NCI-H345 treated with DMSO at 0.1 percent for 48 hours (cell line): ENCODE data around the gene SFTPA1.
"Not testable (repeated sequence)": the region's sequence is repeated elsewhere in the genome, so short reads cannot be mapped to it uniquely, and the experiment has no call there.

Source experiments
- DNase-seq: peaks from one replicate; lab custom pipeline; 2025; ENCODE audit not compliant: unreplicated experiment; lab: John Stamatoyannopoulos, UW

The SFTPA1 gene

DNA sequence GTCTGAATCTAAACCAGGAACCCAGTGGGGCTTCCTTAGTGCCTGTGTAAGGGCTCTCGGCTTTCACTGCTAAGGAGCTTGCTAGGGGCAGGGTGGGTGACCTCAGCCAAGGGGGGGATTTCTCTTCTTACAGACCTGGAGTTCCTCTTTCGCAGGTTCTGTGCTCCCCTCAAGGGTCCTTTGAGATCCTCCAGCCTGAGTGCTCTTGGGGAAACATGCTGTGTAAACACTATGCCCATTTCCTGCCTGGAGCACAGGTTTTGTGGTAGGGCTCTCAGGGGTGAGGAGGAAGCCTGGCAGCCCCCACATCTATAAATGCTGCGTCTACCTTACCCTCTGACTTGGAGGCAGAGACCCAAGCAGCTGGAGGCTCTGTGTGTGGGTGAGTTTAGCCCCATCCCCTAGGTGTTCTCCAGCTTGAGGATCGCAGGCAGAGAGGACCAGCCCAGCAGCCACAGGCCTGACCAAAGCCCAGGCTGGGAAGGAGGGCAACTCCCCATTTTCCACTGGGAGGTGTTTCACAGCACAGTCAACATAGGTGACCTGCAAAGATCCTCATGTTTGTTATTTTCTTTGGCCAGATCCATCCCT is at the start of gene SFTPA1:
SFTPA1 (plus strand) TSS at position 339 of the 591 bp plus-strand sequence. CDS start 887 bp downstream, outside the sequence.
- no peak for DNase-seq

DNA sequence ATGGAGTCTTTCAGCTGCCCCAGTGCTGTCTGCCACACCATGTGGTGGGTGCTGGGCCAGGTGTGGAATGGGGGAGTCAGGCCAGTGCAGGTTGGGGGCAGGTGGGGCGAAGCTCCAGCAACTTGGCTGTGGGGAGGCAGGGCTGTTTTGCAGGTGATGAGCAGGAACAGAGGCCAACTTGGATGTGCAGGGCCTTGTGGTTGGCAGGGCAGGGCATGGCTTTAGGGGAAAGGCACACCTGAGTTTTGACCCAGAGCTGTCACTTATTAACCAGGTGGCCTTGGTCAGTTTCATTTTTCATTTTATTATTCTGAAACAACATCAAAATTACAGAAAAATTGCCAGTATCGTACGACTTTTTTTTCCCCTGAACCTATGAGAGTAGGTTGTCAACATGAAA is 49.5 kb upstream of the SFTPA1 start:
- DNase-seq: no peak

DNA sequence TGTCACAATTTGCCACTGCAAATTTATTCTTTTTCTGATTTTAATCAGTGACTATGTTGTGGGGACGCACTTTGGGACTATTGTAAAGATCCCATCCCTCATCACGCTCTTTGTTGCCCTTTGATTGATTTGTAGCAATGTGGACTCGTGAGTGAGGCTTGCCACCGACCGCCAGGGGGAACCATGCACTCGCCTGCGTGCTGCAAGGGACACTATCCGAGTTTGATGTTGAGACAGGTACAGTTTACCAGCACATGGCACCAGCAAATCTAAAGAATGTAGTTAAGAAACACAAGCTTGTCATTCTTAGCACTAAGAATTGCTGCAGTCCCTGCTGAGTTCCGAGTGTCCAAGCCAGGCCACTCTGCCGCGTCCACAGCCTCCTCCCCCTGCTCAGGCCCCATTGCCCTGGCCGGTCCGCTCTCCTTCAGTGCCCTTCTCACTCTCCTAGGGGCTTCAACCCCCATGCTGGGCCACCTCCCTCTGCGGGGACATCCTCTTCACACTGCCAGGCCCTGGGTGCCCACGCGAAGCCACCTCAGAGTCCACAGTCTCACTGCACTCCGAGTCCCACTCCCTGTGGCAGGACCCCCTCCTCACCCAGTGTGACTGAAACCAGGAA is 48.5 kb upstream of the SFTPA1 start:
- no peak for DNase-seq

DNA sequence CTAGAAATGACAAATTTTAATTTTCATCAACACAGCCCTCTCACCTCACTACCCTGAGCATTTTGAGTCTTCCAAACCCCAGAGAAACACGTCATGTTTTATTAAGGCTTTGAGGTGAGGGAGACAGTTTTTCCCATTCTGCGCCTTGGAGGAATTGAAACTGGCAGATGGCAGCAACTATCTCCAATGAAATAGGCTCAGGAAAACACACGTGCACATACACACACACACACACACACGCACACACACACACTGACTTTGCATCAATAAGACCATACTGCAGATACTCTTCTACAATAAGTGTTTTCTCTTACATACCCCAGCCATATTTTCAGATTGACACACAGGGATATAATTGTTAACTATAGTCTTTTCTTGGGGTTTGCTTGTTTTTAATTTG is 47.3 kb upstream of the SFTPA1 start:
- no peak for DNase-seq

- DNase-seq: not testable (repeated sequence)
Measured at GRCh38 chr10:79570624-79571023, 40.1 kb upstream of the SFTPA1 start.

DNA sequence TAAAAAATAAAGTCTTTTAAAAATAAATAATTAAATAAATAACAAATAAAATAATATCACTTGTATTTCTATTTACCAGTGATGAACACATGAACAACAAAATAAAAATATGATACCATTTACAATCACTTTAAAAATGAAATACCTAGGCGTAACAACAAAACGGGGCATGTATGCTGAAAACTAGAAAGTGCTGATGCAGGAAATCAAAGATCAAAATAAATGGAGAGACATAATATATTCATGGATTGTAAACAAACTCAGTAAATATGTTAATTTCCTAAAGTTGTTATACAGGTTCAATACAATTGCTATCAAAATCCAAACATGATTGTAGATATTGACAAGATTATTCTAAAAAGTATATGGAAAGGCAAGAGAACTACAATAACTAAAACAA is 31.4 kb upstream of the SFTPA1 start:
- no peak for DNase-seq

GRCh38 chr10:79581044-79581443 is 29.7 kb upstream of the SFTPA1 start:
- no peak for DNase-seq

DNA sequence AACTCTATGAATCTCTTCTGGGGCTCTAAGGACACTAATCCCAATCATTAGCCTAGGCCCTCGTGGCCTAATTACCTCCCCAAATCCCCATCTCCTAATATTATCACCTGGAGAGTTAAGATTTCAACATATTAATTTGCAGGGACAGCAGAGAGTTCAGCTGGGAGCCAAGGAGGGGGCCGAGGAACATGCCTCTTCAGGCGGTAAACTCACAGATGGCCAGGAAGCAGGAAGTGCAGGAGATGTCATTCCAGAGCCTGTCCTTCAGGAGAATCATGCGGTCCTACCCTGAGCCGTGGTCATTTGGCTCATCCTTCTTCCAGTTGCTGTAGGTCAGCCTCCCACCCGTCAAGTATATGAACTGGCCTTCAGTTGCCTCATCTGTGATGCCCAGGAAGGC is 28.6 kb upstream of the SFTPA1 start:
- DNase-seq: no peak

- DNase-seq: not testable (repeated sequence)
Measured at GRCh38 chr10:79582954-79583353, 27.8 kb upstream of the SFTPA1 start.

DNA sequence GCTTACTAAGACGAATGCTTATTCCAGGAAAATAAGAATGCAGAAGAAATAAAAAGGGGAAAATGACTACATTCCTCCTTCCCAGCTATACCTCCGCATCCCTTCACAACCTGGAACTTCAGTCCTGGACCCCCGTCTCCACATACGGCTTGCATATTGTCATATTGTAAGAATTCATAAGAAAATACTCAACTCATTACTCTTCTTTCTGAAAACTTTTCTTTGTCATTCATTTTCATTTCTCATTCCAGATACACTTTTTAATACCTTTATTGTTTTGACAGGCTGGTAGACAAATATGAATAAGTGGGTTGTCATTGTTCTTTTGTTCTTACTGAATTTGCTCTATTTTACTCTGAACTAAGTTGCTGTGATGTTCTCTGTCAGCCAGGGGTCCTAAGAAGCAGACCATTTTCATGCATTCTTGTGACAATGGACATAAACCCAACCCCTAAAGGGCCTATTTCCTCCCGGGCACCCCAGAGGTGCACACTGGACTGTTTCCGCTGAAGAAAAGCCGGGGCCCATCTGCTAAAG is 27.2 kb upstream of the SFTPA1 start:
- no peak for DNase-seq

- no peak for DNase-seq
Measured at GRCh38 chr10:79585870-79586527, 24.7 kb upstream of the SFTPA1 start.

GRCh38 chr10:79586933-79587332 is 23.8 kb upstream of the SFTPA1 start:
- DNase-seq: no peak

DNA sequence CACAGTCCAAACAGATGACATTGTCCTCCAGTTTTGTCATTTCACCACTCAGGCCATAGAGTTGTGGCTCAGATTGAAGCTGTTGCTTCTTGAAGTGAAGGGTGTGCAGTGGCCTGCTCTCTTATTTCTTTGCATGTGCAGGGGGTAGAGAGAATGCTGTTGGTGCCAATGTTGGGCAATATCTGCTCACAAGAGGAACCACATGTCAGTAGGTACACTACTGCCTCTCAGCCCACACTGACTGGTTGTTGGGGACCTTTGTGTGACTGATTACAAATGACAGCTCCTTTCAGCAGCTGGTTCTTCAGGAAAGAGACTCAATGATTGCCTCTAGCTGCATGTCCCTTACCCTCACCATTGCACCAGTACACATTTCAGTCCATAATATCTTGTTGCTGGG is 21.9 kb upstream of the SFTPA1 start:
- DNase-seq: no peak

DNA sequence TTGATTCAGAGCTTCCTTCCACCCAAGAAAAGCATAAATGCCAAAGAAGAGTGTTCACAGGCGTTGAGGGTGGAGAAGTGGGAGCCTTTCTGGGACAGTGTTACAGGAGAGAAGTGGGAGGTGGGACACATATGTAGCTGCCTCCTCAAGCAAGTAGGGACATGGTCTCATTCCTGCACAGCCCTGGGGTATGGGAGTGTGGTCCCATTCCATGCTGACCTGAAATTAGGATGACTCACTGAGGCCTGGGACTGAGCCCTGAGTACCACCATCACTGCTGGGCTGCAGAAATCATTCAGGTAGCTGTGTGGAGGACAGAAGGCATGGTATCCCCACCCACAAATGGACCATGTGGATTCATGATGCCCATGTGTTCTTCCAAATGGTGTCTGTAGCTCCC is 17.4 kb upstream of the SFTPA1 start:
- no peak for DNase-seq

GRCh38 chr10:79594565-79594964 is 16.2 kb upstream of the SFTPA1 start:
- not testable (repeated sequence) for DNase-seq

- no peak for DNase-seq
Measured at GRCh38 chr10:79595510-79595909, 15.2 kb upstream of the SFTPA1 start.

GRCh38 chr10:79599644-79600043 is 11.1 kb upstream of the SFTPA1 start:
- DNase-seq: not testable (repeated sequence)

- DNase-seq: no peak
Measured at GRCh38 chr10:79601939-79602338, 8.8 kb upstream of the SFTPA1 start.

GRCh38 chr10:79602953-79603352 is 7.8 kb upstream of the SFTPA1 start:
- DNase-seq: no peak

DNA sequence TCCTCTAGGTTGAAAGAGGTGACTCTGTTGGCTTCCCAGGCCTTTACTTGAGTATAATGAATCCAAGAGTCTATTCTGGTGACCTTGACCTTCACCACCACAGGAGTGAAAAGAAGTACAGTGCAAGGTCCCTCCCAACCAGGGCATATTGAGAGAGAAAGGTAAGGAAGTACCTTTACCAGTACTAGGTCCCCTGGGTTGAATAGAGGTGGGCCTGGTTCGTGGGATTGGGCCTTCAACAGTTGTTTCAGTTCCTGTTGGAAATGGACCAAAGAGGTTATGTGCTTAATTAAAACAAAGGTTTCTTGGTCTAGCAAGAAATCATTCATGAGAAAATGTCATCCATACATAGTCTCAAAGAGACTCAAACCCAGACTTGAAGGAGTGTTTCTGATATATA is 6.4 kb upstream of the SFTPA1 start:
- no peak for DNase-seq

DNA sequence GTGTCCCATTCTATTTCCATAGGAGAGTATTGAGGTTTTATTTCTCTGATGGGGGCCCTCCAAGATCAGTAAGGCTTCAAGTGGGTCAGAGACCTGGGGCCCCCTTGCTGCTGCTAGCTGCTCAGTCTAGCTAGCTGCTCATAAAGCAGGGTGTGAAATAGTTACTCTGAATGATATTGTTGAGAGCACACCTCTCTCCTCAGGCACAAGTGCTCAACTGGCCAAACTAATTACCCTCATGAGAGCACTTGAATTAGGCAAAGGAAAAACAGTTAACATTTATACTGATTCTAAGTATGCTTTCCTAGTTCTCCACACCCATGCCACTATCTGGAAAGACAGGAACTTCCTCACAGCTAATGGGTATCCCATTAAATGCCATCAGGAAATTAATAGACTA is 5.4 kb upstream of the SFTPA1 start:
- DNase-seq: no peak
